ENCODE data around the gene REG1A. TPM values are rescaled to one million over a fixed set of nuclear protein-coding genes. Genes with fewer than 3 reads are reported as not detected.

Gene REG1A
- polyA plus RNA-seq, 1 donor (not counting 4 experiments of a cell fraction or from before 2014, with no cell fraction given), result not detected

DNA sequence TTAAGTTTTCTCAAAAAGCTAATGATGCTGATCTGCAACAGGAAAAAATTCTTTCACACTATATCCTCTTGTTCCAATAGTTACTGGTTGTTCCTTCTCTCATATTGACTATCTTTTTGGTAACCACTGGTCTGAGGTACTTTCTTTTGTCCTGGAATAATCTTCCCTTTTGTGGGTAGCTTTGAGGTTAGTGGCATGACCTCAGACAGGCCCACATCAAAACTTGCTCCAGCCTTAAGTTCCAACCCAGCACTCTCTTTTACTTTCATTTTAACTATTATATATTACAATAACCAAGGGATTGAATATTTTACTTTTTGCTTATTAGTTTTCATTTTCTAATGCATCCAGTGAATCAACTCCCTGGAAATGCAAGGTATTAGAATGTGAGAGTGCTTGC, 9.5 kb downstream of the REG1A start:
- FAIRE-seq (no peak), DNase-seq (ENCODE audit: low read depth, low spot score) (no peak)
- H3K9ac ChIP-seq (ENCODE audit: control insufficient read depth, extremely low read depth, insufficient read depth, low read length), result no peak overlapping the region
- H2AFZ ChIP-seq (ENCODE audit: control insufficient read depth, low read length), result no peak overlapping the region
- dilution Hi-C loops (cut with MboI; ENCODE audit: extremely low pct_ligation_motif_present, low sequenced_read_pairs), result no loop called here
- no peaks in the 10 kb centered on the region for H3K36me3 ChIP-seq (ENCODE audit: control insufficient read depth in 2 of 2, extremely low read depth in 1 of 2, insufficient read depth in 2 of 2, low read length in 2 of 2)
- H3K27ac ChIP-seq (ENCODE audit: control insufficient read depth, insufficient read depth, low read length), result no peak overlapping the region
- H3K79me2 ChIP-seq (ENCODE audit: control insufficient read depth, insufficient read depth, low read length), result no peaks in the 10 kb centered on the region
- no peaks in the 10 kb centered on the region for H3K27me3 ChIP-seq (ENCODE audit: control insufficient read depth, extremely low read depth, insufficient read depth, low read length)
- no peak overlapping the region for H3K4me2 ChIP-seq (ENCODE audit: control insufficient read depth, extremely low read depth, insufficient read depth, low read depth, low read length)
- no peak overlapping the region for H3K4me3 ChIP-seq (ENCODE audit: control insufficient read depth in 2 of 3, extremely low read depth in 1 of 3, insufficient read depth in 2 of 3, low read depth in 1 of 3, low read length in 3 of 3)
- H3K9me3 ChIP-seq (ENCODE audit: control insufficient read depth, low read depth, low read length), result peaks cover 2% of the 10 kb centered on the region
- H3K9me1 ChIP-seq (ENCODE audit: control insufficient read depth, extremely low read depth, insufficient read depth, low read length), result no peaks in the 10 kb centered on the region
- TF ChIP-seq EZH2 (IDR thresholded peaks at IDR 0.05; ENCODE audit: low read length) (no peak), CTCF (optimal IDR thresholded peaks at IDR 0.05 in 1 of 3, IDR thresholded peaks at IDR 0.05 in 1 of 3, conservative IDR thresholded peaks at IDR 0.05 in 1 of 3; ENCODE audit: extremely low read depth in 1 of 3, insufficient read depth in 2 of 3, low read length in 3 of 3) (no peak)
- H3K4me1 ChIP-seq (ENCODE audit: control insufficient read depth, extremely low read depth, insufficient read depth, low read length), result no peaks in the 10 kb centered on the region
- no peaks in the 10 kb centered on the region for H4K20me1 ChIP-seq (ENCODE audit: control insufficient read depth, extremely low read depth, insufficient read depth, low read length)

- Histone ChIP-seq H3K27me3 (ENCODE audit: control insufficient read depth, extremely low read depth, insufficient read depth, low read length) (no peaks in the 10 kb centered on the region), H2AFZ (ENCODE audit: control insufficient read depth, low read length) (no peak overlapping the region), H3K36me3 (ENCODE audit: control insufficient read depth in 2 of 2, extremely low read depth in 1 of 2, insufficient read depth in 2 of 2, low read length in 2 of 2) (no peaks in the 10 kb centered on the region), H3K9me3 (ENCODE audit: control insufficient read depth, low read depth, low read length) (peaks cover 2% of the 10 kb centered on the region), H3K4me1 (ENCODE audit: control insufficient read depth, extremely low read depth, insufficient read depth, low read length) (no peaks in the 10 kb centered on the region), H3K9me1 (ENCODE audit: control insufficient read depth, extremely low read depth, insufficient read depth, low read length) (no peaks in the 10 kb centered on the region), H3K9ac (ENCODE audit: control insufficient read depth, extremely low read depth, insufficient read depth, low read length) (no peak overlapping the region), H3K27ac (ENCODE audit: control insufficient read depth, insufficient read depth, low read length) (no peak overlapping the region), H3K4me2 (ENCODE audit: control insufficient read depth, extremely low read depth, insufficient read depth, low read depth, low read length) (no peak overlapping the region), H3K79me2 (ENCODE audit: control insufficient read depth, insufficient read depth, low read length) (no peaks in the 10 kb centered on the region), H4K20me1 (ENCODE audit: control insufficient read depth, extremely low read depth, insufficient read depth, low read length) (no peaks in the 10 kb centered on the region), H3K4me3 (ENCODE audit: control insufficient read depth in 2 of 3, extremely low read depth in 1 of 3, insufficient read depth in 2 of 3, low read depth in 1 of 3, low read length in 3 of 3) (no peak overlapping the region)
- no peak for DNase-seq (ENCODE audit: low read depth, low spot score)
- TF ChIP-seq CTCF (optimal IDR thresholded peaks at IDR 0.05 in 1 of 3, IDR thresholded peaks at IDR 0.05 in 1 of 3, conservative IDR thresholded peaks at IDR 0.05 in 1 of 3; ENCODE audit: extremely low read depth in 1 of 3, insufficient read depth in 2 of 3, low read length in 3 of 3), result no peak
- no peak for TF ChIP-seq EZH2 (IDR thresholded peaks at IDR 0.05; ENCODE audit: low read length)
- FAIRE-seq, result no peak
- dilution Hi-C loops (cut with MboI; ENCODE audit: extremely low pct_ligation_motif_present, low sequenced_read_pairs), result no loop called here
Observed at GRCh38 chr2:79131687-79132086, 11.4 kb downstream of the REG1A start.
